ENCODE data around the gene CNOT10. TPM values are rescaled to one million over a fixed set of nuclear protein-coding genes. Genes with fewer than 3 reads are reported as not detected.
A peak's percentile ranks its signal among the peaks of the same experiment; 100 is the strongest.
"Not testable (repeated sequence)": the region's sequence is repeated elsewhere in the genome, so short reads cannot be mapped to it uniquely, and the experiment has no call there.

Gene CNOT10
- polyA plus RNA-seq, 4 donors: 37.7 to 51.3 (median 50.2) TPM

- no peak for DNase-seq (ENCODE audit: low read depth in 4 of 4, low spot score in 3 of 4)
Measured at GRCh38 chr3:32751377-32751776, 66.4 kb downstream of the CNOT10 start.

- no peak for DNase-seq (ENCODE audit: low read depth in 4 of 4, low spot score in 3 of 4)
Measured at GRCh38 chr3:32755761-32756160, 70.8 kb downstream of the CNOT10 start.

- no peak for DNase-seq (ENCODE audit: low read depth in 4 of 4, low spot score in 3 of 4)
Measured at GRCh38 chr3:32757618-32758374, 72.8 kb downstream of the CNOT10 start.

GRCh38 chr3:32758375-32758753 is 73.4 kb downstream of the CNOT10 start:
- no peak for DNase-seq (ENCODE audit: low read depth in 4 of 4, low spot score in 3 of 4)

DNA sequence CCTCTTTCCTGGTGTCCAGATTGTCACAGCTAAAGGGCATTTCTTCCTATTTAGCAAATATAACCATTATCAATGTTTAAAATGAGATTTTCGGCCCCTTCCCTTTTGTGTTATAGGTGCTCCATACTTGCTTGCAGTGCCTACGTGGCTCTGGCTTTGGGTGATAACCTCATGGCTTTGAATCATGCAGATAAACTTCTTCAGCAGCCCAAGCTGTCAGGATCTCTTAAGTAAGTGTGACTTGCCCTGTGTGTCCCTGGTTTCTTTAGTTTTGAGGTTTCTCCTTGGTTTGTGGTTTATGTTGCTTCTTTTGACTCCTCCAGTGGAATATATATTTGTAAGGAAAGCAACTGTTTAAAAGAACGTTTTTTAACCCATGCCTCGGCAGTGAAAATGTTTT is 74.4 kb downstream of the CNOT10 start:
- DNase-seq (ENCODE audit: low read depth in 4 of 4, low spot score in 3 of 4): no peak

GRCh38 chr3:32764481-32764880 is 79.5 kb downstream of the CNOT10 start:
- no peak for DNase-seq (ENCODE audit: low read depth in 4 of 4, low spot score in 3 of 4)

GRCh38 chr3:32778389-32778788 is 93.4 kb downstream of the CNOT10 start:
- no peak for DNase-seq (ENCODE audit: low read depth in 4 of 4, low spot score in 3 of 4)

DNA sequence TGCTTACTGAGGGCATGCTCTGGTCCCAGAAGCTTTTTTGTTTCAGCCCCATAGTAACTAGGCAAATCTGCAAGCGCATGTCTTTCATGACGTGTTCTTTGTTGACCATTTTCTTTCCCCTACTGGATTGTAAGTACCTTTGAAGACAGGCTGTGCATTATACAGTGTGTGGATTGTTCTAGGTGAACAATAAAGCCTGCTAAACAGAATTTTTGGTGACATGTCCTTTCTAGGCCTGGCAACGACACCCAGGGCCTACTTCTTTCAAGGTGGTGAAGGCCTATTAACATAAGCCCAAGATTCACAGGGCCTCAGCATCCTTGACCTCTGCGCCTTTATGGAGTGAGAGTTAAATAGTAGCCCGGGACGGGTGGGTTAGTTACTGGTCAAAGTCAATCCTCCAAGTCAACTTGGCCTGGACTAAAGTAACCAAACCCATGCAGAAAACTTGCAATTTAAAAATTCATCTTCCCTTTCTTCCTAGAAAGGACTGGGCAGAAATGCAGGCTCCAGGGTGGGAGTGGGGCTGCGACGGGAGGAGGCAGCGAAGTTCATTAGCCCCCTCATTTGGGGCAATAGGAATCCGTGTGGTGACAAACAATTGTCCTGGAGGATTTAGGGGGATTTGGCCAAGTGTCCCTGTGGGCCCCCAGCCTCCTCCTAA is 95.2 kb downstream of the CNOT10 start:
- DNase-seq (ENCODE audit: low read depth in 4 of 4, low spot score in 3 of 4): no peak

DNA sequence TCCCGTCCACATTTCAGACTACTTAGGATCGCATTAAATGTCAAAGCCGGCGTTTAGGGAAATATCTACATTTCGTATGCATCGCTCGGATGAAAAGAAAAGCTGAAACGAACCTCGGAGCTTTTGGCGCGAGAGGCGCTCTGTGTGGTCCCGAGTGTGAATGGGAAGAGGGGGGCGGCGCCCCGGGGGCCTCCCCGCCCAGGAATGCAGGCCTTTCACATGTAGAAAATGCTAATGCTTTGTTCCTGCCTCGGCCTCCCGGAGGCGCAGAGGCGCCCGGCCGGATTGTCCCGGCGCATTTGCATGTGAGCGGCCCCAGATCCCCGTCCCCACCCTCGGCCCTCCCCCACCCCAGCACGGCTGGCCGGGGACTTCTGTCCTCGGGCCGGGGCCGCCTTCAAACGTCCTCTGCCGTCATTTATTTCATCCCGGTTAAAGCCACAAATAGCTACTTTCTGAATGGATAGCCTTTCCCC is 95.8 kb downstream of the CNOT10 start:
- DNase-seq (ENCODE audit: low read depth in 4 of 4, low spot score in 3 of 4): peak; percentile 31 to 46 (median 34)

- DNase-seq (ENCODE audit: low read depth in 4 of 4, low spot score in 3 of 4): peak; percentile 52 to 64 (median 58)
Measured at GRCh38 chr3:32781211-32781968, 96.4 kb downstream of the CNOT10 start.

- not testable (repeated sequence) for DNase-seq (ENCODE audit: low read depth in 4 of 4, low spot score in 3 of 4)
Measured at GRCh38 chr3:32781969-32782270, 96.9 kb downstream of the CNOT10 start.

DNA sequence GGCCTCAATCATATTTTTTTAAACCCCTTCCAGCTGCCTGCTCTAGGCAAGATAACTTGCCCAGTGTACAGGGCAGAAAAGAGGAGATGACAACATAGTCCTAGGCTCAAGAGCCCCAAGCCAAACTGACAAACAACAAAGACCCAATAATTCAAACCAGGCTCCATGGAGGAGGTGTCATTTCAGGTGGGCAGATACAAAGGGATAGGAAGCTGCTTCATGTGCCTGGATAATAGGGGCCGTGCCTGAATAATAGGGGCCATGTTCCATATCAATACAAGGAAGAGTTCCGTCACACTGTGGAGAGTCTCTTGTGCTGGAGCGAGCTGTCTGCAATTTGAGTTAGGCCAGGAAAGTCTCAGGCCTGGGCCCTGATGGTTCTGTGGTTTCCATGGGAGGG is 97.4 kb downstream of the CNOT10 start:
- no peak for DNase-seq (ENCODE audit: low read depth in 4 of 4, low spot score in 3 of 4)

DNA sequence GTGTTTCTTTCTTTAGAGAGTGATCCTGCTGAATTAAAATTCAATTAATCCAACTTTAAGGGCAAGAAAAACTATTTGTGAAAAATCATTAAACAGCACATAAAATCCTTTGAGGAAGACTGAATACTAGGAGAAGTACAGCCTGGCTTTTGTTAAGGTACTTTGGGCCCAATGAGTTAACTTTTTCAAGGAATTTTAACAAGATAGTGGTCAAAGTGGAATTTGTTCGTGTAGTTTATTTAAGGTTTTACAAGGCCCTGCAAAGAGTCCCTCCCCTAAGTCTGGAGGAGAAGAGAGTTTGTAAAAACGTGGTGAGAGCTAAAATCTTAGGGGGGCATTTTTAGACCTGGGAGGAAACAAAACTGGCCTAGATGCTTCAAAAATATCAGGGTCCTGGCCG is 106.8 kb downstream of the CNOT10 start:
- no peak for DNase-seq (ENCODE audit: low read depth in 4 of 4, low spot score in 3 of 4)

DNA sequence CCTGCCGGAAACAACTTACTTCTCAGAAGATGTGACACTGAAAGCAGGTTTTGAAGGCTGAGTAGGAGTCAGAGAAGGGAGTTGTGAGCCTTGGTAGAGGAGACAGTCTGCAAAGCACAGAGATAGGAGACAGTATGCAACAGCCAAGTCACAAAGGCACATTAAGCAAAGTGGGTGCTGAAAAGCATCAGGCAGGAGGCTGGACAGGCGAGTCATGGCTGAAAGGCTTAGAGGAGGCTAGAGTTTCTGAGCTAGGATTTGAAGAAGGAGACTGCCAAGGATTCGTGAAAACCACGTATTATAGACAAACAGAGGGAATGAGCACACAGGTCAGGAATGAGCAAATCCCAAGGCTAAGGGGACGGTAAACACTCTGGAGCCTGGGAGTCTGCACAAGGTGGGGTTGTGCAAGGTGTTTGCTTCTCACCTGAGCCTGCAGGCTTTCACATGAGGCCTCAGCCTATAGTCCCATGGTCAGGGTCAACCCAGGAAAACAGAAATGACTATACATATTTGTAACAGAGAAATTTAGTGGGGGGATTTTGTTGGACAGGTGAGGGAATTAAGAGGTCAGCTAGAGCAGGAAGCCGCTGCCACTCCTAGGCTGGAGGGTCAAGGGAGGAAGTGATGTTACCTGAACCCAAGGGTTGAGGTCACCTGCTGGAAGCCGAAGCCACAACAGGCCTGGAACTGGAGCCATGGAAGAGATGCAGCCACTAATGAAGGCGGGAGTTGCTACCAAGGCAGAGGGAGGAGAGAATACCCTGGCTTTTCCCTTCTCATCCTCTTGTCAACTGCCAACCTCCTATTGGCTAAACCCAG is 109.7 kb downstream of the CNOT10 start:
- DNase-seq (ENCODE audit: low read depth in 4 of 4, low spot score in 3 of 4): no peak

- not testable (repeated sequence) for DNase-seq (ENCODE audit: low read depth in 4 of 4, low spot score in 3 of 4)
Measured at GRCh38 chr3:32796384-32796950, 111.5 kb downstream of the CNOT10 start.

DNA sequence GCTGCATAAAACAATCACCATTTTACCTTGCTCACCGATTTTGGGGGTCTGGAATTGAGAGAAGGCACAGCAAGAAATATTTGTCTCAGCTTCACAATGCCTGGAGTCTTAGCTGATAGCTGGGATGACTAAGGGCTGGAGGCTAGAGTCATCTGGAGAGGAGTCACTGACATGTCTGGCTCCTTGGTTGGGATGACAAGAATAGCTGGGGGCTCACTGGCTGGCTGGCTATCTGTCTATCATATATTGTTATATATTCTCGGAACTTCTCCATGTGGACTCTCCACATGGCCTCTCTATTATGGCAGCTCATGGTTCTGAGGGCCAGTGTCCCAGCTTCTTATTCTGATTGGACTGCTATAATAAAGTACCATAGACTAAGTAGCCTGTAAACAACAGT is 112.8 kb downstream of the CNOT10 start:
- DNase-seq (ENCODE audit: low read depth in 4 of 4, low spot score in 3 of 4): no peak

- not testable (repeated sequence) for DNase-seq (ENCODE audit: low read depth in 4 of 4, low spot score in 3 of 4)
Measured at GRCh38 chr3:32801440-32801839, 116.5 kb downstream of the CNOT10 start.

DNA sequence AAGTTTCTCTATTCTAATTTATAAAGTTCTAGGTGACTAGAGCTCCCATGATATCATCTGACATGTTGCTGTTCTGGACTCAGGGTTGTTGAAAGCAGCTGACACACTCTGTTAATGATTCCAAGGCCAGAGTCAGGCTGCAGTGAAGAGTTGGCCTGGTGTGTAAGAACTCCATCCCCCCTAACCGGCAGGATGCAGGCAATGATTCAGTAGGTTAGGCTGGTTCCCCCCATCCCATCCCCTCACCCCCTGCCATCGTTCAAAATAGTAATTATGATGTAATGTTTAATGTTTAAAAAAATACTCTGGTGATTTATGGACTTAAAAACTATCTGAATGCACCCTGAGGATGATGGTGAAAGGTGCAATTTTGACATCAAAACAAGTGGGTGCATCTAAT is 128.2 kb downstream of the CNOT10 start:
- DNase-seq (ENCODE audit: low read depth in 4 of 4, low spot score in 3 of 4): peak in 2 of 4 donors; percentile 27 to 44

- no peak for DNase-seq (ENCODE audit: low read depth in 4 of 4, low spot score in 3 of 4)
Measured at GRCh38 chr3:32814361-32814760, 129.4 kb downstream of the CNOT10 start.

DNA sequence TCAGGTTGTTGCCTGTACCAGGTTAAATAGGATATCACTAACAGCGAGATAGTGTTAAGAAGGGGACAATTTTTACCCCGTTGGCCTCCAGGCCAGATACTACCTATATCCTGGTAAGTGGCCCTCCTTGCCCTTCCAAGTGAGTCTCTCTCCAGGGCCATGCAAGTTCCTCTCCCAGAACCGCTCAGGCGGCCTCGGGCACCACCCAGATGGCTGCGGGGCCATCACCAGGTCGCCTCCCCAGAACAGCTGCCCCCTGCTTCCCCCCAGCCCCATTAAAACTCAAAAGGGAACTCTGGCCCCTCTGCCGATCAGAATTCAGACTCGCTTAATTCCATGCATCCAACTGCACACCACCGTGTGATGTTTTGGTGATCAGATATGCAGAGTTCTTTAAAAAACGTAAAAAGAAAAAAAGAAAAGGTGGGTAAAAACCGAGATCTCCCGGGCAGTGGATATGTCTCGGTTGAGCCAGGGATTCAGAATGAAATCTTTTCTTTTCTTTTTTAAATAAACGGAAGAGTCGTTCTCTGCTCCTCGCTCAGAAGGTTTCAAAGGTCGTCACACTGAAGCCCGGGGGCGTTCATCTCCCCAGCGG is 131.0 kb downstream of the CNOT10 start:
- peak in 2 of 4 donors; percentile 12 to 21 for DNase-seq (ENCODE audit: low read depth in 4 of 4, low spot score in 3 of 4)
